HEK293 (cell line): ENCODE measurements around the gene ACAP2.

Source experiments
- CTCF ChIA-PET: fragments of 350-600 bp; formaldehyde crosslinking; extraction: SDS; loops from one replicate; lab custom pipeline; 2021; ENCODE audit warnings: antibody characterized with exemption; lab: Yijun Ruan, JAX
- POLR2A ChIA-PET: fragments of 300-600 bp; formaldehyde crosslinking; extraction: SDS; loops from one replicate; lab custom pipeline; 2020; ENCODE audit warnings: antibody characterized with exemption, inconsistent platforms; lab: Yijun Ruan, JAX
- H3K27ac ChIP-seq: fragments of 200-500 bp; sonication (Bioruptor generic); 2 replicates; pipeline ENCODE4 v1.5.1; 2014; ENCODE audit warnings: low read depth, low read length, control low read depth, inconsistent platforms; ENCODE audit errors: extremely low read depth
- H3K36me3 ChIP-seq, 2 experiments: fragments of 200-500 bp in 1 of 2; sonication (Bioruptor generic) in 1 of 2; 1 replicate in 1 of 2; 2 replicates in 1 of 2; pipeline ENCODE4 v1.5.1; 2014 to 2017; ENCODE audit warnings: inconsistent platforms in 2 of 2, low read length in 2 of 2; ENCODE audit not compliant: control insufficient read depth in 2 of 2, insufficient read depth in 1 of 2
- H3K4me1 ChIP-seq: fragments of 200-500 bp; sonication (Bioruptor generic); 2 replicates; pipeline ENCODE4 v1.5.1; 2014; ENCODE audit warnings: mild to moderate bottlenecking, low read length, inconsistent platforms; ENCODE audit not compliant: control insufficient read depth, insufficient read depth
- H3K4me3 ChIP-seq: 2 replicates; pipeline ENCODE4 v1.5.1; 2011; ENCODE audit warnings: low read depth, mild to moderate bottlenecking, control low read depth, low read length, moderate library complexity
- H3K9me3 ChIP-seq: fragments of 200-500 bp; sonication (Bioruptor generic); 2 replicates; pipeline ENCODE4 v1.5.1; 2014; ENCODE audit warnings: low read depth, low read length, inconsistent platforms; ENCODE audit not compliant: control insufficient read depth, insufficient read depth
- HOXC10 ChIP-seq: sonication (generic); formaldehyde crosslinking; IDR thresholded peaks from 2 replicates; pipeline ENCODE4 v1.8.1; 2023; ENCODE audit warnings: mild to moderate bottlenecking, missing genetic modification reagents
- OVOL3 ChIP-seq: fragments of 450-650 bp; formaldehyde crosslinking; IDR thresholded peaks from 2 replicates; pipeline ENCODE4 v1.5.1; 2016; ENCODE audit warnings: missing biosample characterization, missing genetic modification characterization
- SETDB1 ChIP-seq: IDR thresholded peaks from one replicate; pipeline ENCODE4 v1.6.1; 2017; ENCODE audit warnings: mild to moderate bottlenecking, low read length, moderate library complexity, mixed read lengths; ENCODE audit not compliant: insufficient read length
- TCF7L2 ChIP-seq: IDR thresholded peaks from 2 replicates; pipeline ENCODE4 v1.6.1; 2011; ENCODE audit warnings: low read depth, mild to moderate bottlenecking, inconsistent platforms, low read length, moderate library complexity, borderline replicate concordance
- WT1 ChIP-seq: fragments of 450-650 bp; formaldehyde crosslinking; IDR thresholded peaks from 2 replicates; pipeline ENCODE4 v1.5.1; 2016; ENCODE audit warnings: missing biosample characterization, missing genetic modification characterization
- ZNF146 ChIP-seq: fragments of 450-650 bp; formaldehyde crosslinking; IDR thresholded peaks from 2 replicates; pipeline ENCODE4 v1.5.1; 2016; ENCODE audit warnings: missing biosample characterization, missing genetic modification characterization
- ZNF157 ChIP-seq: fragments of 450-650 bp; formaldehyde crosslinking; IDR thresholded peaks from 2 replicates; pipeline ENCODE4 v1.5.1; 2016; ENCODE audit warnings: missing biosample characterization, missing genetic modification characterization
- ZNF24 ChIP-seq: fragments of 450-650 bp; formaldehyde crosslinking; IDR thresholded peaks from 2 replicates; pipeline ENCODE4 v1.5.1; 2016; ENCODE audit warnings: missing biosample characterization, missing genetic modification characterization
- ZNF274 ChIP-seq, 2 experiments: fragments of 200-500 bp in 1 of 2; fragments of 450-650 bp in 1 of 2; sonication (Bioruptor generic) in 1 of 2; formaldehyde crosslinking in 1 of 2; IDR thresholded peaks; 2 replicates each; pipeline versions ENCODE4 v1.5.1 to v1.6.1; 2014 to 2016; ENCODE audit warnings: borderline replicate concordance in 1 of 2, inconsistent platforms in 1 of 2, low read length in 1 of 2, missing biosample characterization in 1 of 2, missing genetic modification characterization in 1 of 2
- ZNF324 ChIP-seq: fragments of 450-650 bp; formaldehyde crosslinking; IDR thresholded peaks from 2 replicates; pipeline ENCODE4 v1.5.1; 2016; ENCODE audit warnings: missing biosample characterization, missing genetic modification characterization
- ZNF354C ChIP-seq: fragments of 450-650 bp; formaldehyde crosslinking; IDR thresholded peaks from 2 replicates; pipeline ENCODE4 v1.5.1; 2016; ENCODE audit warnings: missing biosample characterization, missing genetic modification characterization, low read depth, borderline replicate concordance
- ZNF394 ChIP-seq: fragments of 450-650 bp; formaldehyde crosslinking; IDR thresholded peaks from 2 replicates; pipeline ENCODE4 v1.5.1; 2016; ENCODE audit warnings: missing biosample characterization, missing genetic modification characterization, mild to moderate bottlenecking, moderate library complexity, borderline replicate concordance
- ZNF521 ChIP-seq: fragments of 450-650 bp; formaldehyde crosslinking; IDR thresholded peaks from 2 replicates; pipeline ENCODE4 v1.5.1; 2017; ENCODE audit warnings: missing biosample characterization, mild to moderate bottlenecking, missing genetic modification characterization
- ZNF558 ChIP-seq: fragments of 450-650 bp; formaldehyde crosslinking; IDR thresholded peaks from 2 replicates; pipeline ENCODE4 v1.5.1; 2016; ENCODE audit warnings: missing biosample characterization, missing genetic modification characterization
- ZNF623 ChIP-seq: fragments of 450-650 bp; formaldehyde crosslinking; IDR thresholded peaks from 2 replicates; pipeline ENCODE4 v1.5.1; 2016; ENCODE audit warnings: missing biosample characterization, missing genetic modification characterization
- ZNF629 ChIP-seq: fragments of 450-650 bp; formaldehyde crosslinking; IDR thresholded peaks from 2 replicates; pipeline ENCODE4 v1.5.1; 2017; ENCODE audit warnings: missing biosample characterization, missing genetic modification characterization
- ZNF776 ChIP-seq: fragments of 450-650 bp; formaldehyde crosslinking; IDR thresholded peaks from 2 replicates; pipeline ENCODE4 v1.5.0; 2017; ENCODE audit warnings: missing biosample characterization, missing genetic modification characterization, borderline replicate concordance
- ZSCAN23 ChIP-seq: fragments of 450-650 bp; formaldehyde crosslinking; IDR thresholded peaks from 2 replicates; pipeline ENCODE4 v1.5.1; 2016; ENCODE audit warnings: missing biosample characterization, missing genetic modification characterization
- TF ChIP-seq, protein P1 (sequence below): fragments of 450-650 bp; formaldehyde crosslinking; IDR thresholded peaks from 2 replicates; pipeline ENCODE4 v1.5.0; 2017; ENCODE audit warnings: missing biosample characterization, missing genetic modification characterization, borderline replicate concordance
- TF ChIP-seq, protein P2 (sequence below): fragments of 450-650 bp; formaldehyde crosslinking; IDR thresholded peaks from 2 replicates; pipeline ENCODE4 v1.5.1; 2016; ENCODE audit warnings: missing biosample characterization, missing genetic modification characterization
- TF ChIP-seq, protein P3 (sequence below): fragments of 450-650 bp; formaldehyde crosslinking; IDR thresholded peaks from 2 replicates; pipeline ENCODE4 v1.5.1; 2017; ENCODE audit warnings: missing biosample characterization, missing genetic modification characterization
- TF ChIP-seq, protein P4 (sequence below): fragments of 450-650 bp; formaldehyde crosslinking; IDR thresholded peaks from 2 replicates; pipeline ENCODE4 v1.5.1; 2016; ENCODE audit warnings: missing biosample characterization, missing genetic modification characterization
- TF ChIP-seq, protein P5 (sequence below): fragments of 450-650 bp; formaldehyde crosslinking; IDR thresholded peaks from 2 replicates; pipeline ENCODE4 v1.5.1; 2016; ENCODE audit warnings: missing biosample characterization, missing genetic modification characterization
- TF ChIP-seq, protein P6 (sequence below): fragments of 450-650 bp; formaldehyde crosslinking; IDR thresholded peaks from 2 replicates; pipeline ENCODE4 v1.5.1; 2016; ENCODE audit warnings: missing biosample characterization, missing genetic modification characterization
- TF ChIP-seq, protein P7 (sequence below): fragments of 450-650 bp; formaldehyde crosslinking; IDR thresholded peaks from 2 replicates; pipeline ENCODE4 v1.5.1; 2016; ENCODE audit warnings: missing biosample characterization, missing genetic modification characterization

Gene ACAP2

DNA sequence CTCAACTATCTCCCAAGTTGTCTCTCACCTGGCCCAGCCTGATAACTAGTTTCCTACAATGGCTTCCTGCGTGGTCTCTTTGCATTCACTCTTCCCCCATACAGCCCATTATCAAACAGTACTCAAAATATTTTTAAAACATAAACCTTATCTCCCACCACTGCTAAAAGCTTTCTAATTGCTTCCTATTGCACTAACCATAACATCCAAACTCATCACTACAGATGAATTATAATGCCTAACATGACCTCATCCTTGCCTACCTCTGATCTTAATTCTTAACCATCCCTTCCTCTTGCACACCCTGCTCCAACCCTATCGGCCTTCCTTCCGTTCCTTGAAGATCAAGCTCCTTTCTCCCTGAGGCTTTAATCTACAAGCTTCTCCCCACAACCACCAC, 17.0 kb downstream of the ACAP2 start:
- Histone ChIP-seq H3K9me3 (no peaks in the 10 kb centered on the region), H3K4me3 (no peak overlapping the region), H3K36me3 (no peaks in the 10 kb centered on the region), H3K4me1 (peaks cover 8% of the 10 kb centered on the region), H3K27ac (no peak overlapping the region)
- ChIA-PET CTCF (interaction anchor here (0.5 to 1.6 kb wide), 2 partner anchors 46 to 155 kb away, joined by 3 to 4 read pairs; partner anchors contain the start of gene XXYLT1), POLR2A (interaction anchor here (1.2 kb wide), 1 partner anchor 17 kb away, joined by 6 read pairs; the partner anchor contains the start of gene ACAP2)
- TF ChIP-seq ZNF324 (tag by site-specific recombination) (peak; percentile 76), ZNF157 (tag by site-specific recombination) (no peak), ZNF146 (tag by site-specific recombination) (peak; percentile 54; the same call in 1 of the 2 replicates), ZNF394 (tag by site-specific recombination) (peak; percentile 17; the same call in 1 of the 2 replicates), ZNF274 (IDR thresholded peaks at IDR 0.05; ENCODE audit: low read length) (no peak), ZNF274 (tag by site-specific recombination; IDR thresholded peaks at IDR 0.05; ENCODE audit: borderline replicate concordance) (no peak), ZNF629 (peak; percentile 90), TCF7L2 (no peak; the same call in 1 of the 2 replicates), OVOL3 (tag by site-specific recombination) (peak; percentile 65; the same call in 1 of the 2 replicates), ZNF354C (tag by site-specific recombination) (no peak), HOXC10 (CRISPR knock-in tag) (no peak), ZNF558 (no peak), ZNF776 (tag by site-specific recombination) (no peak), ZNF521 (tag by site-specific recombination) (no peak), ZSCAN23 (tag by site-specific recombination) (0 out of 2 replicates have a peak, but pooled peaks have one; percentile 31), ZNF623 (tag by site-specific recombination) (no peak), SETDB1 (no peak), WT1 (no peak), ZNF24 (tag by site-specific recombination) (peak; percentile 35; the same call in 1 of the 2 replicates)
- TF ChIP-seq, protein P1, sequence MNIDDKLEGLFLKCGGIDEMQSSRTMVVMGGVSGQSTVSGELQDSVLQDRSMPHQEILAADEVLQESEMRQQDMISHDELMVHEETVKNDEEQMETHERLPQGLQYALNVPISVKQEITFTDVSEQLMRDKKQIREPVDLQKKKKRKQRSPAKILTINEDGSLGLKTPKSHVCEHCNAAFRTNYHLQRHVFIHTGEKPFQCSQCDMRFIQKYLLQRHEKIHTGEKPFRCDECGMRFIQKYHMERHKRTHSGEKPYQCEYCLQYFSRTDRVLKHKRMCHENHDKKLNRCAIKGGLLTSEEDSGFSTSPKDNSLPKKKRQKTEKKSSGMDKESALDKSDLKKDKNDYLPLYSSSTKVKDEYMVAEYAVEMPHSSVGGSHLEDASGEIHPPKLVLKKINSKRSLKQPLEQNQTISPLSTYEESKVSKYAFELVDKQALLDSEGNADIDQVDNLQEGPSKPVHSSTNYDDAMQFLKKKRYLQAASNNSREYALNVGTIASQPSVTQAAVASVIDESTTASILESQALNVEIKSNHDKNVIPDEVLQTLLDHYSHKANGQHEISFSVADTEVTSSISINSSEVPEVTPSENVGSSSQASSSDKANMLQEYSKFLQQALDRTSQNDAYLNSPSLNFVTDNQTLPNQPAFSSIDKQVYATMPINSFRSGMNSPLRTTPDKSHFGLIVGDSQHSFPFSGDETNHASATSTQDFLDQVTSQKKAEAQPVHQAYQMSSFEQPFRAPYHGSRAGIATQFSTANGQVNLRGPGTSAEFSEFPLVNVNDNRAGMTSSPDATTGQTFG (tag by site-specific recombination): no peak; the same call in 1 of the 2 replicates
- TF ChIP-seq, protein P2, sequence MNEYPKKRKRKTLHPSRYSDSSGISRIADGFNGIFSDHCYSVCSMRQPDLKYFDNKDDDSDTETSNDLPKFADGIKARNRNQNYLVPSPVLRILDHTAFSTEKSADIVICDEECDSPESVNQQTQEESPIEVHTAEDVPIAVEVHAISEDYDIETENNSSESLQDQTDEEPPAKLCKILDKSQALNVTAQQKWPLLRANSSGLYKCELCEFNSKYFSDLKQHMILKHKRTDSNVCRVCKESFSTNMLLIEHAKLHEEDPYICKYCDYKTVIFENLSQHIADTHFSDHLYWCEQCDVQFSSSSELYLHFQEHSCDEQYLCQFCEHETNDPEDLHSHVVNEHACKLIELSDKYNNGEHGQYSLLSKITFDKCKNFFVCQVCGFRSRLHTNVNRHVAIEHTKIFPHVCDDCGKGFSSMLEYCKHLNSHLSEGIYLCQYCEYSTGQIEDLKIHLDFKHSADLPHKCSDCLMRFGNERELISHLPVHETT (tag by site-specific recombination): peak; percentile 54; the same call in 1 of the 2 replicates
- TF ChIP-seq, protein P3, sequence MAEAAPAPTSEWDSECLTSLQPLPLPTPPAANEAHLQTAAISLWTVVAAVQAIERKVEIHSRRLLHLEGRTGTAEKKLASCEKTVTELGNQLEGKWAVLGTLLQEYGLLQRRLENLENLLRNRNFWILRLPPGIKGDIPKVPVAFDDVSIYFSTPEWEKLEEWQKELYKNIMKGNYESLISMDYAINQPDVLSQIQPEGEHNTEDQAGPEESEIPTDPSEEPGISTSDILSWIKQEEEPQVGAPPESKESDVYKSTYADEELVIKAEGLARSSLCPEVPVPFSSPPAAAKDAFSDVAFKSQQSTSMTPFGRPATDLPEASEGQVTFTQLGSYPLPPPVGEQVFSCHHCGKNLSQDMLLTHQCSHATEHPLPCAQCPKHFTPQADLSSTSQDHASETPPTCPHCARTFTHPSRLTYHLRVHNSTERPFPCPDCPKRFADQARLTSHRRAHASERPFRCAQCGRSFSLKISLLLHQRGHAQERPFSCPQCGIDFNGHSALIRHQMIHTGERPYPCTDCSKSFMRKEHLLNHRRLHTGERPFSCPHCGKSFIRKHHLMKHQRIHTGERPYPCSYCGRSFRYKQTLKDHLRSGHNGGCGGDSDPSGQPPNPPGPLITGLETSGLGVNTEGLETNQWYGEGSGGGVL: peak; percentile 66
- TF ChIP-seq, protein P4, sequence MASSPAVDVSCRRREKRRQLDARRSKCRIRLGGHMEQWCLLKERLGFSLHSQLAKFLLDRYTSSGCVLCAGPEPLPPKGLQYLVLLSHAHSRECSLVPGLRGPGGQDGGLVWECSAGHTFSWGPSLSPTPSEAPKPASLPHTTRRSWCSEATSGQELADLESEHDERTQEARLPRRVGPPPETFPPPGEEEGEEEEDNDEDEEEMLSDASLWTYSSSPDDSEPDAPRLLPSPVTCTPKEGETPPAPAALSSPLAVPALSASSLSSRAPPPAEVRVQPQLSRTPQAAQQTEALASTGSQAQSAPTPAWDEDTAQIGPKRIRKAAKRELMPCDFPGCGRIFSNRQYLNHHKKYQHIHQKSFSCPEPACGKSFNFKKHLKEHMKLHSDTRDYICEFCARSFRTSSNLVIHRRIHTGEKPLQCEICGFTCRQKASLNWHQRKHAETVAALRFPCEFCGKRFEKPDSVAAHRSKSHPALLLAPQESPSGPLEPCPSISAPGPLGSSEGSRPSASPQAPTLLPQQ (tag by site-specific recombination): 0 out of 2 replicates have a peak, but pooled peaks have one; percentile 39
- TF ChIP-seq, protein P5, sequence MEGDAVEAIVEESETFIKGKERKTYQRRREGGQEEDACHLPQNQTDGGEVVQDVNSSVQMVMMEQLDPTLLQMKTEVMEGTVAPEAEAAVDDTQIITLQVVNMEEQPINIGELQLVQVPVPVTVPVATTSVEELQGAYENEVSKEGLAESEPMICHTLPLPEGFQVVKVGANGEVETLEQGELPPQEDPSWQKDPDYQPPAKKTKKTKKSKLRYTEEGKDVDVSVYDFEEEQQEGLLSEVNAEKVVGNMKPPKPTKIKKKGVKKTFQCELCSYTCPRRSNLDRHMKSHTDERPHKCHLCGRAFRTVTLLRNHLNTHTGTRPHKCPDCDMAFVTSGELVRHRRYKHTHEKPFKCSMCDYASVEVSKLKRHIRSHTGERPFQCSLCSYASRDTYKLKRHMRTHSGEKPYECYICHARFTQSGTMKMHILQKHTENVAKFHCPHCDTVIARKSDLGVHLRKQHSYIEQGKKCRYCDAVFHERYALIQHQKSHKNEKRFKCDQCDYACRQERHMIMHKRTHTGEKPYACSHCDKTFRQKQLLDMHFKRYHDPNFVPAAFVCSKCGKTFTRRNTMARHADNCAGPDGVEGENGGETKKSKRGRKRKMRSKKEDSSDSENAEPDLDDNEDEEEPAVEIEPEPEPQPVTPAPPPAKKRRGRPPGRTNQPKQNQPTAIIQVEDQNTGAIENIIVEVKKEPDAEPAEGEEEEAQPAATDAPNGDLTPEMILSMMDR: no peak
- TF ChIP-seq, protein P6, sequence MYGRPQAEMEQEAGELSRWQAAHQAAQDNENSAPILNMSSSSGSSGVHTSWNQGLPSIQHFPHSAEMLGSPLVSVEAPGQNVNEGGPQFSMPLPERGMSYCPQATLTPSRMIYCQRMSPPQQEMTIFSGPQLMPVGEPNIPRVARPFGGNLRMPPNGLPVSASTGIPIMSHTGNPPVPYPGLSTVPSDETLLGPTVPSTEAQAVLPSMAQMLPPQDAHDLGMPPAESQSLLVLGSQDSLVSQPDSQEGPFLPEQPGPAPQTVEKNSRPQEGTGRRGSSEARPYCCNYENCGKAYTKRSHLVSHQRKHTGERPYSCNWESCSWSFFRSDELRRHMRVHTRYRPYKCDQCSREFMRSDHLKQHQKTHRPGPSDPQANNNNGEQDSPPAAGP (tag by site-specific recombination): peak; percentile 95
- TF ChIP-seq, protein P7, sequence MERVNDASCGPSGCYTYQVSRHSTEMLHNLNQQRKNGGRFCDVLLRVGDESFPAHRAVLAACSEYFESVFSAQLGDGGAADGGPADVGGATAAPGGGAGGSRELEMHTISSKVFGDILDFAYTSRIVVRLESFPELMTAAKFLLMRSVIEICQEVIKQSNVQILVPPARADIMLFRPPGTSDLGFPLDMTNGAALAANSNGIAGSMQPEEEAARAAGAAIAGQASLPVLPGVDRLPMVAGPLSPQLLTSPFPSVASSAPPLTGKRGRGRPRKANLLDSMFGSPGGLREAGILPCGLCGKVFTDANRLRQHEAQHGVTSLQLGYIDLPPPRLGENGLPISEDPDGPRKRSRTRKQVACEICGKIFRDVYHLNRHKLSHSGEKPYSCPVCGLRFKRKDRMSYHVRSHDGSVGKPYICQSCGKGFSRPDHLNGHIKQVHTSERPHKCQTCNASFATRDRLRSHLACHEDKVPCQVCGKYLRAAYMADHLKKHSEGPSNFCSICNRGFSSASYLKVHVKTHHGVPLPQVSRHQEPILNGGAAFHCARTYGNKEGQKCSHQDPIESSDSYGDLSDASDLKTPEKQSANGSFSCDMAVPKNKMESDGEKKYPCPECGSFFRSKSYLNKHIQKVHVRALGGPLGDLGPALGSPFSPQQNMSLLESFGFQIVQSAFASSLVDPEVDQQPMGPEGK (tag by site-specific recombination): 0 out of 2 replicates have a peak, but pooled peaks have one; percentile 22
